Tibial artery (tissue), 4 donors: ENCODE measurements around the gene ARHGAP9.
A peak's percentile ranks its signal among the peaks of the same experiment; 100 is the strongest.
"Not testable (repeated sequence)": the region's sequence is repeated elsewhere in the genome, so short reads cannot be mapped to it uniquely, and the experiment has no call there.

Experiments used
- DNase-seq, 2 donors: peaks; one replicate each; pipeline ENCODE4 v3.0.0-alpha.2; 2019
- H3K27ac ChIP-seq, 2 donors: fragments of 200-600 bp; sonication (generic) in 1 of 2; 1 replicate in 1 of 2; 2 replicates in 1 of 2; pipeline ENCODE4 v1.5.1; 2018 to 2019; ENCODE audit warnings: mild to moderate bottlenecking in 1 of 2
- H3K27me3 ChIP-seq, 2 donors: fragments of 200-600 bp; sonication (generic) in 1 of 2; one replicate each; pipeline versions ENCODE4 v1.5.1 to v1.6.0; 2016 to 2019
- H3K36me3 ChIP-seq, 3 donors: fragments of 200-600 bp; sonication (generic) in 2 of 3; one replicate each; pipeline ENCODE4 v1.5.1; 2016 to 2019; ENCODE audit warnings: mild to moderate bottlenecking in 2 of 3
- H3K4me1 ChIP-seq, 4 donors: fragments of 200-600 bp; sonication (generic) in 2 of 4; 1 replicate in 3 of 4; 2 replicates in 1 of 4; pipeline ENCODE4 v1.5.1; 2016 to 2019
- H3K4me3 ChIP-seq, 2 donors: fragments of 200-600 bp; sonication (generic) in 1 of 2; 1 replicate in 1 of 2; 2 replicates in 1 of 2; pipeline ENCODE4 v1.5.1; 2018 to 2019; ENCODE audit warnings: mild to moderate bottlenecking in 2 of 2
- H3K9me3 ChIP-seq, 3 donors: fragments of 200-600 bp; sonication (generic) in 1 of 3; one replicate each; pipeline ENCODE4 v1.5.1; 2016 to 2019
- intact Hi-C: fragments of 100-400 bp; cut with DNase I; formaldehyde crosslinking; loops from one replicate; pipeline ENCODE4 v1.15.0; 2023; ENCODE audit warnings: low total_unique reads
- TF ChIP-seq, protein P1 (sequence below), 2 experiments: fragments of 200-600 bp in 1 of 2; fragments of 450-650 bp in 1 of 2; IDR thresholded peaks; one replicate each; pipeline ENCODE4 v1.5.1; 2017 to 2019; ENCODE audit warnings: antibody characterized with exemption in 2 of 2, mild to moderate bottlenecking in 1 of 2, moderate library complexity in 1 of 2

The ARHGAP9 gene

DNA sequence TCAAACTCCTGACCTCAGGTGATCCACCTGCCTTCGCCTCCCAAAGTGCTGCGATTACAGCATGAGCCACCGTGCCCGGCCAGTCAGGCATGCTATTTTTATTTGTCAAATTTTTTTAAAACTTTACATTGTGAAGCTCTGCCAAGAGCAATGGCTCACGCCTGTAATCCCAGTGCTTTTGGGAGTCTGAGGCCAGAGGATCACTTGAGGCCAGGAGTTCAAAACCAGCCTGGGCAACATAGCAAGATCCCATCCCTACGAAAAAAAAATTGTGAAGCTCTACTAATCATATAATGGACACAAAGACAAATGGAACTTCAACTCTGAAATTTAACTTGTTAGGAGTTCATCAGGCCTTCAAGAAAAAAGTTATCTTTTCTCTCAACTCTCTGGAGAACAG lies 50.7 kb downstream of the ARHGAP9 start:
- DNase-seq = no peak

DNA sequence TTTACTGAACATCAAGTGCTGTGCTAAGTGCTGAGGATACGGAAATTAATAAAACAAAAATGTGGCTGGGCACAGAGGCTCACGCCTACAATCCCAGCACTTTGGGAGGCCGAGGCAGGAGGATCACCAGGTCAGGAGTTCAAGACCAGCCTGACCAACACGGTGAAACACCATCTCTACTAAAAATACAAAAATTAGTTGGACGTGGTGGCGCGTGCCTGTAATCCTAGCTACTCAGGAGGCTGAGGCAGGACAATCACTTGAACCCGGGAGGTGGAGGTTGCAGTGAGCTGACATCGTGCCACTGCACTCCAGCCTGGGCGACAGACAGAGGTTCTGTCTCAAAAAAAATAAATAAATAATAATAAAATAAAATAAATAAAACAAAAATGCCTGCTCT lies 52.7 kb downstream of the ARHGAP9 start:
- DNase-seq, H3K27me3 ChIP-seq, H3K27ac ChIP-seq, H3K9me3 ChIP-seq, H3K4me3 ChIP-seq, intact Hi-C loops: not testable (repeated sequence)
- Histone ChIP-seq H3K4me1 (peaks cover 0 to 15% (median 11%) of the 10 kb centered on the region in 4 donors), H3K36me3 (peaks cover 4 to 16% (median 5%) of the 10 kb centered on the region in 3 donors)

More for the DNA sequence above, 50.7 kb downstream of the ARHGAP9 start:
- Histone ChIP-seq H3K4me3 (no peak overlapping the region), H3K36me3 (peaks cover 0 to 5% (median 0%) of the 10 kb centered on the region in 3 donors), H3K4me1 (peaks cover 0 to 15% (median 11%) of the 10 kb centered on the region in 4 donors), H3K27ac (peak overlapping the region; percentile 97 to 99), H3K9me3 (no peaks in the 10 kb centered on the region), H3K27me3 (no peaks in the 10 kb centered on the region)
- intact Hi-C loops = no loop called here
- TF ChIP-seq, protein P1, sequence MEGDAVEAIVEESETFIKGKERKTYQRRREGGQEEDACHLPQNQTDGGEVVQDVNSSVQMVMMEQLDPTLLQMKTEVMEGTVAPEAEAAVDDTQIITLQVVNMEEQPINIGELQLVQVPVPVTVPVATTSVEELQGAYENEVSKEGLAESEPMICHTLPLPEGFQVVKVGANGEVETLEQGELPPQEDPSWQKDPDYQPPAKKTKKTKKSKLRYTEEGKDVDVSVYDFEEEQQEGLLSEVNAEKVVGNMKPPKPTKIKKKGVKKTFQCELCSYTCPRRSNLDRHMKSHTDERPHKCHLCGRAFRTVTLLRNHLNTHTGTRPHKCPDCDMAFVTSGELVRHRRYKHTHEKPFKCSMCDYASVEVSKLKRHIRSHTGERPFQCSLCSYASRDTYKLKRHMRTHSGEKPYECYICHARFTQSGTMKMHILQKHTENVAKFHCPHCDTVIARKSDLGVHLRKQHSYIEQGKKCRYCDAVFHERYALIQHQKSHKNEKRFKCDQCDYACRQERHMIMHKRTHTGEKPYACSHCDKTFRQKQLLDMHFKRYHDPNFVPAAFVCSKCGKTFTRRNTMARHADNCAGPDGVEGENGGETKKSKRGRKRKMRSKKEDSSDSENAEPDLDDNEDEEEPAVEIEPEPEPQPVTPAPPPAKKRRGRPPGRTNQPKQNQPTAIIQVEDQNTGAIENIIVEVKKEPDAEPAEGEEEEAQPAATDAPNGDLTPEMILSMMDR (IDR thresholded peaks at IDR 0.05) = no peak
